GM18499 (cell line): ENCODE measurements around the gene KRT82.

Source experiments
- ATAC-seq: cut with Tn5 transposase; IDR thresholded peaks from one replicate; pipeline ENCODE4 v1.9.1; 2021; ENCODE audit warnings: moderate number of reproducible peaks; ENCODE audit not compliant: insufficient read depth, unreplicated experiment

Gene KRT82

GRCh38 chr12:52389313-52390207 lies 16.6 kb downstream of the KRT82 start:
- ATAC-seq = no peak

- ATAC-seq = no peak
These were observed 18.3 kb downstream of the KRT82 start for GRCh38 chr12:52387859-52388258.

- ATAC-seq = no peak
These were observed 20.9 kb downstream of the KRT82 start, which contains the start of gene KRT84 for GRCh38 chr12:52385226-52385702. Gene KRT84, minus strand, starts transcription at chr12:52385652. Its CDS starts 67 bp downstream, at chr12:52385585.

GRCh38 chr12:52383331-52383730 lies 22.8 kb downstream of the KRT82 start:
- ATAC-seq = no peak

- ATAC-seq = no peak
These were observed 23.3 kb downstream of the KRT82 start for GRCh38 chr12:52382854-52383253.

- no peak for ATAC-seq
These were observed 24.9 kb downstream of the KRT82 start for GRCh38 chr12:52381206-52381605.

GRCh38 chr12:52380271-52380694 lies 25.9 kb downstream of the KRT82 start:
- ATAC-seq = no peak

- no peak for ATAC-seq
These were observed 26.6 kb downstream of the KRT82 start for GRCh38 chr12:52379536-52379935.

- ATAC-seq = no peak
These were observed 28.0 kb downstream of the KRT82 start for GRCh38 chr12:52378091-52378490.

- no peak for ATAC-seq
These were observed 28.9 kb downstream of the KRT82 start for GRCh38 chr12:52377266-52377665.

- no peak for ATAC-seq
These were observed 33.6 kb downstream of the KRT82 start for GRCh38 chr12:52372216-52373154.

GRCh38 chr12:52371716-52372115 lies 34.4 kb downstream of the KRT82 start:
- ATAC-seq = no peak

GRCh38 chr12:52370926-52371608 lies 35.1 kb downstream of the KRT82 start:
- ATAC-seq = no peak

- ATAC-seq = no peak
These were observed 36.3 kb downstream of the KRT82 start for GRCh38 chr12:52369809-52370208.

- no peak for ATAC-seq
These were observed 36.9 kb downstream of the KRT82 start for GRCh38 chr12:52369211-52369610.

- no peak for ATAC-seq
These were observed 37.6 kb downstream of the KRT82 start for GRCh38 chr12:52368508-52368907.

- no peak for ATAC-seq
These were observed 38.3 kb downstream of the KRT82 start for GRCh38 chr12:52367876-52368275.

- no peak for ATAC-seq
These were observed 39.2 kb downstream of the KRT82 start, which contains the start of gene KRT85 for GRCh38 chr12:52366738-52367485. Gene KRT85, minus strand, starts transcription at chr12:52367481. Its CDS starts 76 bp downstream, at chr12:52367405.

GRCh38 chr12:52364901-52365489 lies 41.1 kb downstream of the KRT82 start:
- no peak for ATAC-seq
